HG02943 (cell line): ENCODE data around the gene TENT4A.

Experiments used
- ATAC-seq: cut with Tn5 transposase; IDR thresholded peaks from one replicate; pipeline ENCODE4 v1.9.1; 2021; ENCODE audit warnings: mild to moderate bottlenecking, low read depth, moderate library complexity; ENCODE audit not compliant: unreplicated experiment

Gene TENT4A

DNA sequence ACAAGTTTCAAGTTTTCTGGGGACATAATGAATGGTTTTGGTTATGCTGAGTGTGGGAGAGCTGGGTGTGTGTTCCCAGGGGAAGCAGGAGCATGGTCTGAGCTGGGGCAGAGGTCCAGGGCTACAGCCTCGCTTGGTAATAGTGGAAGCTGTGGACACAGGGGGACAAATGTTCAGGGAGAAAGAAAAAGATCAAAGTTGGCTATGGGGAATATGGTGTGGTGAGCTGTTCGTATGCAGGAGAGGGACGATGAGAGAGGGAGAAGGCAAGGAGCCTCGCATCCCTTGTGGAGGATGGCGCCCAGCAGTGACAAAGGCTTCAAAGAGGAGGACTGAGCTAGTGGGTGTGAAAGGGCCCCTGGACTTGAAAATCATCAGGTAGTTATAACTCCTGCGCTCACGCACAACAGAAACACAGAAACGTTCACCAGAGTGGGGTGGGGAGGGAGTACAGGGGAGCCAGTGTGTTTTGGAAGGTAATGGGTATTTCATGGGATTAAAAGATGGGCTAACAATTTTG lies 77.2 kb downstream of the TENT4A start:
- no peak for ATAC-seq

DNA sequence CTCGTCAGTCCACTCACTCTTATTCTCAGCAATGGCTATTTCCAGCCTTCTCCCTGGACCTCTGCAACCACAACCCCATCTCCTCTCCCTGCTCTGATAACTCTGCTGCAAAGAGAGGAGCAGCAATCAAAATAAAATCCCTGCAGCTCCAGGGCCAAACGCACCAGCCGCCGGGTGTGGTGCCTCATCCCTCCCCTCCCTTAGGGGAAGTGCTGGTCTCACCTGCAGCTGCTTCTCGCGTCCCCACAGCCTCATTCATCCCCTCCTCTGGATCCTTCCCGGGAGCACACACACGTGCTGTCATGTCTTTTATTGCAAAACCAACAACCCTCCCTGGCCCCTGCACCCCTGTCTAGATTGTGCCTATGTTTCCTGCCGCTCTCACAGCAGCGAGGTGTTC lies 77.8 kb downstream of the TENT4A start:
- ATAC-seq = no peak

DNA sequence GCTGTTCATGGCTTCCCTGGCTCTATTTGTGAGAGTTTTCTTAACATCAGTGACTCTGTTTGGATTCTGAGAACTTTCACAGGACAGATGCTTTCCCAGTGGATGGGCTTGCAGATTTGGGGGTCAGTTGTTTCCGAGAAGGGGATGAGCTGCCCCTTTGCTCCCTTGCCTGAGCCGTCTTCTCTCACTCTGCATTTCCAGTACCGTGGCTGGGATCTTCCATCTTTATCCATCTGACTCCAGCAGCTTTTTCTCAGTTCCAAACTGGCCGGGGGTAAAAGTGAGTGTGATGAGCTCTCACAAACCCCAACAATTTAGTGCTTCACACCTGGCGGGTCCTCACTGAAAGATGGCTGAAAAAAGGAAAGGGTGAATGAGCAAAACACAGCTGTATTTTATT lies 79.1 kb downstream of the TENT4A start:
- no peak for ATAC-seq

DNA sequence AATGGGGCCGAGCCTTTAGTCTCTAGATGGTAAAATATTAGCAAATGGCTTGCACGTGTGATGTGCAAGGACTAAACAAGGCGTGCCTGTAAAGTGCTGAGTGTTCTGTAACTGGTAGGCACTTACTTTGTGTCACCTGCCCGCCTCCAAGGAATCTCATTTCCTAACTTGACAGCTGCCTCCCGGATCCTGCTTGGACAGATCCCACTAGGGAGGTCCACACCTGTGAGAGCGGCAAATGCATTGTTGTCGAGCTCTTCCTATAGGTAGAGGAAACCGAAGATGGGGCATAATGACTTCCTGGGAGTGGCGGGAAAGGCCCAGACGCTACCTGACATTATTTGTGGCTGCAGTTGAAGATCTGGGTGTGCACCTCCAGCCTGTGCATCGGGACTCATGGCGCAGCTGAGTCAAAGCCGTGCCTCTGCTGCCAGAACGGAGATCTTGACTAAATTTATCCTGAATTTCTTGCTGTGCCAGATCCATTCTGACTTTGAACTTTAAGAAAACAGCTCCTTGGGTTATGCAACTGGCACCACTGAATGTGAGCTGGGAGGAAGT lies 79.8 kb downstream of the TENT4A start:
- ATAC-seq = no peak

DNA sequence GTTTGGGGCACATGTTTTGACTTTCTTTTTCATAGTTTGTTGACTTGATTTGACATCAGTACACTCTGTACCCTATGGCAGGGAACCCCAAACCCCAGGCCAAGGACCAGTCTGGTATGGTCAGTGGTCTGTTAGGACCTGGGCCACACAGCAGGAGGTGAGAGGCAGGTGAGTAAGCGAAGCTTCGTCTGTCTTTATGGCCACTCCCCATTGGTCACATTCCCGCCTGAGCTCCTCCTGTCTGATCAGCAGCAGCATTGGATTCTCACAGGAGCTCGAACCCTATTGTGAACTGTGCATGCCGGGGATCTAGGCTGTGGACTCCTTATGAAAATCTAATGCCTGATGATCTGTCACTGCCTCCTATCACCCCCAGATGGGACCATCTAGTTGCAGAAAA lies 88.0 kb downstream of the TENT4A start:
- ATAC-seq = no peak

DNA sequence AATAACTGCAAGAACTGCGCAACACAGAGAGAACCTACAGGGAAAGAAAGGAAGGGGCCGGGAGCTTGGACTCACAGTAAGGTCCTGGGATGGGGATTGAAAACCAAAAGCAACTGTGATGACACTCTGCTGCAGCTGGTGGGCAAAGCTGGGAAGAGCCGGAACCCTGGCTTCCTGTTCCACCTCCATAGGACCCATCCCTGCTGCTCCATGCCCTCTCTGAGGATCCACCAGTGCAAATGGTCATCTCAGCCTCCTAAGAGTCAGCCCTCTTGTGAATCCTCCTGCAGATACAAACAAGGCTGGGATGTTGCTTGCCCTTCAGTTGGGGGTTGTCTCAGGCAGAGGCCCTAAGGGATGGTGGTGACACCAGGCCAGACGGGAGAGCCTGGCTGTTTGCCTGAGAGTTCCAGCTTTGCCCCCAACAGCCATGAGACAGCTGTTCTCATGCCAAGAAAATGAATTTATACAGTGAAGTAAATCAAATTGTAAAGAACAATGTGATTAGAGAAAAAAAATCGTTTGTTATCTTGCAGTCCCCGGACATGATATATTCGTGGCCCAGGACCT lies 90.8 kb downstream of the TENT4A start:
- ATAC-seq = no peak

DNA sequence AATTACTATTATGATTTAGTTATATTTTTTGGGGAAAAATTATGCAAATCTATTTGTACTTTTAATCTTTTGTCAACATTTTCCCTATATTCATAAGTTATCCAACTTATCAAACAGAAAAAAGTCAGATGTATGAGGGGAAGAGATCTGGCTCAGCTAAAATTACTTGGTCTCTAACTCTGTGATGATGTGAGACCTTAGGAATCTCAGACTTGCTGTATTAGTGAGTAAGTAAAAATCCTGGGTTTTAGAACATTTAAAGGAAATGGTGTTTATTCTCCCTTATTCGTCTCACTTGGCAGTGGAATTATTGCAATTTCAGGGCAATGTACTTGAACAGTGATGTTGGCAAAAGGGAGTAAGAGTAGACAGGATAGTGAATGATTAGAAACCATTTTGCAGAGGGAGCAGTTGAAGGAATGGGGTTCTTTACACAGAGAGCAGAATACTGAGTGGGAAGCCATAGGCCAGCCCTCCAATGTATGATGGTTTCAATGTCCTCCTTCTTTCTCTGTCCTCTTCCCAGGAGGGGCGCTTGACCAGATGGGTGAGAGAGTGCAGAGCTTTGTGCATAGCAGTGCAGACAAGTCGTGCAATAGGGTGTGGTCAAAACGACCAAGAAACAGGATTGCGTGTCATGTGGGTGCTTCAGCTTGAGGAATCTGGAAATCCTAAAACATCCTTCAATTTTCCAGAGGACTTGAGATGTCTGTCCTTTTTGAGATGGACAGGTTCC lies 91.7 kb downstream of the TENT4A start:
- ATAC-seq = no peak

DNA sequence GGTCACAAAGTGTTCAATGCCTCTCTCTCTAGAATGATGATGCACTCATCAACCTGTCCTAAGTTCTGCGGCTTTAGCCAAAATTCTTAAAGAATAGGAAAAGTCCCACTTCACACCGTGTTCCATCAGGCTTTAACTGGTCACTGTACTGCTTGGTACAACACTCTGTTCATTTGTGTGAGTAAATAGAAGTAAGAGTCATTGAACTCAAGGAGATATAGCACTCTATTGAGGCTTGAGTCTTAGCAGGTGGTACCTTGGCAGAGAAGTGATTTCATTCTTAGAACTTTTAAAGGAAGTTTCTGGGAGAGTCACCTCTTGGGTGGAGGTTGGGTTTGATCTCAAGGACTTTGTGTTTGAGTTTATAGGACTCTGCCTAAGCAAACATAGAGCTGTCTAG lies 92.6 kb downstream of the TENT4A start:
- no peak for ATAC-seq
